Measurements from ENCODE around the gene CAMK2A.

CAMK2A gene

DNA sequence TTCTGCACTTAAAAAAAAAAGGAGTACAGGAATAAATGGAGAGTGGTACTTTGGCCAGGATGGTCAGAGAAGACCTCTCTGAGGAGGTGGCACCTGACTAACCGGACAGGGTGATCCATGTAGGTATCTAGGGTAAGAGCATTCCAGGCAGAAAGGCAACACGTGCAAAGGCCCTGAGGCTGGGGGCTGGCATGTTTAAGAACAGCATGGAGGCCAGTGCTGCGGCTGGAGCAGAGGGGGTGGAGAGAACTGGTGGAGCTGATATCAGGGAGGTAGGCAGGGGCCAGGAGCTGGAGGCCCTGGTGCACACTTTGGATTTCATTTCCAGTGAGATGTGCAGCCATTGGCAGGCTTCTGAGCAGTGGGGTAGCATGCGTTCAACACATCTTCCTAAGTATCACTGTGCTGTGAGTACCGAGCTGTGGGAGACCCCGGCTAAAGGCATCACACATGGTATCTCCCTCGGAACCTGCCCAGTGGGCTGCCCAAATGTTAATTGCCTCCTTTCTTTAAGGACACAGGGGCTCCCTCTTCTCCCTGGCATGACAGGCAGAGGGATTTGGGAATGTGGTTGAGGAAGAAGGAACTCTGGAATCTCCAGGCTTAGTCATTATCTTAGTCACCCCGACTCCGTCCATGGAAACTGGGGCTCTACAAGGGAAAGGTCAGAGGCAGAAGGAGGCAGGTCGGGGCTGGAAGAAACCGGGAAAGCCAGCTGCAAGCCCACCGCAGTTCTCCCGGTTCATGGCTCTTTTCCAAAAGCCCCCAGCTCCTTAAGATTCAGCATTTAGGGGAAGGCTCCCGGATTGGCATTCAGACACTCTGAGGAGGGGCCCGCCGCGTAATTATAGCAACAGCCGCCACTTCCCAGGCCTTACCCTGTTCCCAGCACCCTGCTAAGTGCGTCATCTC is 81.1 kb downstream of the CAMK2A start:
- no peak for DNase-seq

DNA sequence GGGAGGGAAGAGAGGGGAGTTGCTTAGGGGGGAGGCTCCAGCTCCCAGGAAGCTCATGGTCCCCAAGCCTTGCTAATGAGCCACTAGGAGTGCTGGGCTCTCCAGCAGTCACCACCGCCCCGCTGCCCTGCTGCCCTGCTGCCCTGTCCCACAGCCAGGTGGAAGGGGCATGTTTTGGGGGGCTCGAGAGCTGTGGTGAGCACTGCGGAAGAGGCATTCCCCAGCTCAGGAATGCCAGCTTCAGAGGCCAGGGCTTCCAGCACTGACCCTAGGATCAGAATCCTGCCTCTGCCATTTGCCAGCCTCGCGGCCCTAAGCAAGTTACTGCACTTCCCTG is 82.8 kb downstream of the CAMK2A start:
- no peak for DNase-seq

DNA sequence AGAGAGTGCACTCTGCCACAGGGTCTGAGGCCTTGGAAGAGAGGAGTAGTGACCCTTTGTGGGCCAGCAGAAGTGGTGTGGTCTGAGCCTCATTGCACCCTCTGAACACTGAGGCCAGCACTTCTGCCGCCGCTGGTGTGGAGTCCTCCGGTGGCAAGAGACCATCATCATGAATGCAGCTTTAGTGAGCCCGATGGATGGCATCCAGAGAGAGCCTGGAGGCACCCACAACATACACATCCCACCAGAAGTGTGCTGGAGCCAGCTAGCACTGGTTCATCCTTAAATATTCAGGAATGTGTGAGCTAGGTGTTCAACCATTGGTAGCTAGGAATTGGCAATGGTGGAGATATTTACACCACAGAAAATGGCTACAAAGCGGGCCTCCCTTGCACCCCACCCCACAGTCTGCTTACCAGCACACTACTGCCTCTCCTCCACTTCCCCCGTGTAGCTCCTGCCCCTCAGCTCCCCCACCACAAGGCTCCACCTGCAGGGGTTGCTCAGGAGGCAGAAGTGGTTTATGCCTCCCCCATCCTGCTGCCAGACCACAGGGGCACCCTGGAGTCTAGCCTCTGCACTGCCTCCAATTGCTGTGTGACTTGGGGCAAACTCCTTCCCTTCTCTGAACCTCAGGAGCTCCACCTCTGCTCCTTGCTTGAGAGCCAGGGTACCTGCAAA is 83.3 kb downstream of the CAMK2A start:
- no peak for DNase-seq

DNA sequence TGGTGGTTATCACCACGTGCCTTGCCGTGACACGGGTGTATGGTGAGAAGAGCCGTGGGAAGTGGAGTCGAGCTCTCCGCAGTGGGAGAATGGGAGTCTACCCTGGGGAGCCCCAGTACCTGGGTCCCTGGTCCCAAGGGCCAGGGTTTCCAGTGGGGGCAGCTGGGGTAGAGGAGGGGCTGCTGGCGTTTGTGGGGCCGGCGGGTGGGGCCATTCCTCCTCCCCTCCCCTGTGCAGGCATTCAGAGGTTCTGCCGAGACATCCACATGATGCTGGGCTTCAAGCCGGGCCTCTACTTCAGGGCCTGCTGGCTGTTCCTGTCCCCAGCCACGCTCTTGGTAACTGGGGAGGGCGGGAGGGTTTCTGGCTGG is 85.0 kb downstream of the CAMK2A start:
- DNase-seq, result no peak

DNA sequence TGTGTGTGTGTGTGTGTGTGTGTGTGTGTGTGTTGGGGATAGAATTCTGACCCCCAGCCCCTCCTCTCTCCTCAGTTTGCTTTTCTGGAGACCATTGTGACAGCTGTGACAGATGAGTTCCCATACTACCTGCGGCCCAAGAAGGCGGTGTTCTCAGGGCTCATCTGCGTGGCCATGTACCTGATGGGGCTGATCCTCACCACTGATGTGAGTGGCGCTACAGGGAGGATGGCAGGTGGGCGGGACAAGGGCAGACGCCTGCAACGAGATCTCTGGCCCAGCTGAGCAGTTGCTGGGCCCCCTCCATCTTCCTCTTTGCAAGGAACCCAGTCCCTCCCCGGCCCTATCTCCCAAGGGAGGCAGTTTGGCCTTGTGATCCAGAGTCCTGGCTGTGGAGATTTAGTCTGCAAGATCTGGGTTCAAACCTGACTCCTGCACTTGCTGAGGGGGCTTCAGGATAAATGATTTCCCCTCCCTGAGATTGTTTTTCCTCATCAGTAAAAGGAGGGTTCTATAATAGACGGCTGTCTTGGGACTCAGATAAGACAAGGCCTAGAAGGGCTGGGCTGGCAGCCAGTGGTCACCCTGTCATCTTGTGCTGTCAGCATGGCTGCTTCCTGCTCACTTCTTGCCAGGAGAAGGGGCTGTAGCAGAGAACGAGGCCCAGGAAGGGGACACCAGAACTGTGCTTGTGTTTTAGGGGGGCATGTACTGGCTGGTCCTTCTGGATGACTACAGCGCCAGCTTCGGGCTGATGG is 85.6 kb downstream of the CAMK2A start:
- DNase-seq, result no peak

DNA sequence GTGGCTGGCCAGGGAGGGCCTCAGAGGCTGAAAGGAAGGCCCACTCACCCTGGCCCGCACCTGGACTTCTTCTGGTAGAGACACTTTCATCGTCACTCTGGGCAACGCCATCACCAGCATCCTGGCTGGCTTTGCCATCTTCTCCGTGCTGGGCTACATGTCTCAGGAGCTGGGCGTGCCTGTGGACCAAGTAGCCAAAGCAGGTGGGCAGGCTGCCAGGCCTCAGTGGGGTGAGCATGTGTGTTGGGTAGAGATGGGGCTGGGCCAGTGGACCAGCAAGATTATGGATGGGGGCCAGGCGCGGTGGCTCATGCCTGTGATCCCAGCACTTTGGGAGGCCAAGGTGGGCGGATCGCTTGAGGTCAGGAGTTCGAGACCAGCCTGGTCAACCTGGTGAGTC is 87.1 kb downstream of the CAMK2A start:
- DNase-seq, result no peak

DNA sequence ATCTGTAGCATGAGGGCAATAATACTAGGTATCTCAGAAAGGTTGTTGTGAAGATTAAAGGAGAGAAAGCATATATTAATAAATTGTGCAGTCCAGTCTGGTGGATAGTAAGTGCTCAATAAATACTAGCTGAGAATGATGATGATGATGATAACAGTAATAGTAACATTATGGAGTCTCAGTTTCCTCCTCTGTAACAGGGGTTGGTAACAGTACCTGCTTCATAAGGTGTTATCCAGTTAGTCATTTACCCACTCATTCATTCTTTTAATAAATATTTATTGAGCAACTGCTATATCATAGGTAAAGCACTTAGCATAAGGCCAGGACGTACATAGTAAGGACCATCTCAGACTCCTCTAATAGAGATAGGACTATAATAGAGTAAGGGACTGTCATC is 92.1 kb downstream of the CAMK2A start:
- DNase-seq, result no peak

DNA sequence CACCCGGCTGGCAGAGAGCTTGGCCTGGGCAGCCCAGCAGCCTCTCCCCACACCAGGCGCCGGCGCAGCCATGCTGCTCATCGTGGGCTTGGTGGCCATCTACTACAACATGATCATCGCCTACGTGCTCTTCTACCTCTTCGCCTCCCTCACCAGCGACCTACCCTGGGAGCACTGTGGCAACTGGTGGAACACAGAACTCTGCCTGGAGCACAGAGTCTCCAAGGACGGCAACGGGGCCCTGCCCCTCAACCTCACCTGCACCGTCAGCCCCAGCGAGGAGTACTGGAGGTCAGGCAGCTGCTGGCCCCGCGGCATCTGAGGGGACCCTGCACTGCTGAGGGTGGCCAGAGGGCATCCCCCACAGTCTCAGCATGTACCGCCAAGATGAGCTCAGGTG is 92.6 kb downstream of the CAMK2A start:
- DNase-seq, result no peak

DNA sequence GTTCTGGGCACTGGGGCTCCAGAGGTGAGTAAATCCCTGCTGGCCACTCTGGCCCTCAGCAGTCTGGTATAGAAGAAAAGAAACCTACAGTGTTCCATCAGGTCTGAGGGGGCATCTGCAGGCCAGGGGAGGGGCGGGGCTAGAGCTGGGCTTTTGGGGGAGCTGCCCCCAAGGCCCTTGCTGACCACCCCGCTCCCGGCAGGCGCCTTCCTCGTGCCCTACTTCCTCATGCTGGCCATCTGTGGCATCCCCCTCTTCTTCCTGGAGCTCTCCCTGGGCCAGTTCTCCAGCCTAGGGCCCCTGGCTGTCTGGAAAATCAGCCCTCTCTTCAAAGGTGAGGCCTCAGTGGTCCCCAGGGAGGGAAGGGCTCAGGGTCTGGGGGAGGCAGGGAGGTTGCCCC is 93.1 kb downstream of the CAMK2A start:
- DNase-seq, result no peak

DNA sequence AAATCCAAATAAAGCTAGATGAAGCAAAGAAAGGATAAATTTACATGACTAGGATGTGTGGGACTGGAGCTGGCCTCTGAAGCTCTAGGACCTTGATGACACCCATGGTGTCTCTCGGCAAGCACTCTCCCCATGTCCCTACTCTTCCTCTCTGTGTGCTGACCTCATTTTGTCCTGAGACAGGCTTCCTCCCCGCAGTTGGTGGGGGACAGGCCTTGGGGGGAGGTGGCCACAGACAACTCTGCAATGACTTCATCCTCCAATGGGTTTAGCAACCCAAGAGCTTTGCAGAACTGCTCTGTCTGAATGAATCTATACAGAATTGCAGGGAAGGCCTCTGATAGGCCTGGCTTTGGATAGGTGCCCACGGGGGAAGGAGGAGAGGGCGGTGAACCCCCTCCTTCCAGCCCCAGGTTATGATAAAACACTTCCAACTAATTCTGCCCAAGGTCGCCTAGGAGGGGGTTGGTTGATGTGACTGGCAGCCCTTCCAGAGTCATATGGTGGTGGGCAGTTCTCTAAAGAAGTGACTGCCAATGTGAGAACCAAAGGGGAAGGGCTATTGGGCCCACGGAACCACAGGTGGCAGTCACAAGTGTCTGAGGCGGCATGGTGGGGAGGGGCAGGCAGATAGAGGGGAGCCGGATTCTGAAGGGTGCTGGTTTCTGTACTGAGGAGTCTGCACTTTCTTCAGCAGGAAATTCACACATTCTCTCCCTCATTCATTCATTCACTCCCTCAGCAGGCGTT is 93.7 kb downstream of the CAMK2A start:
- no peak for DNase-seq

DNA sequence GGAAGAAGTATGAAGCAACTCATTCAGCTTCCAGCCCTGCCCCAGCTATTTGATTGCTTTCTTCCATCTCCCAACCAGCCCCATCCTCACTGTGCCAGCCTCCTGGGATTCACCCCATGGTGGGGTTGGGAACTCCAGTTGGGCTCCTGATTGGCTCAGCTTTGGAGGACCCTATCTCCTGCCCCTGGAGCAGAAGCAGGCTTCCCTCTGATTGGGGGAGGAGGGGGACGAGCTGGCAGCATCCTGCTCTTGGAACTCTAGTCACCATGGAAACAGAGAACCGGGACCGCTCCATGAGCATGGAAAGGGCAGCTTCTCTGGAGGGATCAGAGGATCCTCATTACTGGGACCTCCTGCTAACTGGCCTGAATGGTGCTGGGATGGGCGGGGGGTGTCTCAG is 97.1 kb downstream of the CAMK2A start:
- no peak for DNase-seq

DNA sequence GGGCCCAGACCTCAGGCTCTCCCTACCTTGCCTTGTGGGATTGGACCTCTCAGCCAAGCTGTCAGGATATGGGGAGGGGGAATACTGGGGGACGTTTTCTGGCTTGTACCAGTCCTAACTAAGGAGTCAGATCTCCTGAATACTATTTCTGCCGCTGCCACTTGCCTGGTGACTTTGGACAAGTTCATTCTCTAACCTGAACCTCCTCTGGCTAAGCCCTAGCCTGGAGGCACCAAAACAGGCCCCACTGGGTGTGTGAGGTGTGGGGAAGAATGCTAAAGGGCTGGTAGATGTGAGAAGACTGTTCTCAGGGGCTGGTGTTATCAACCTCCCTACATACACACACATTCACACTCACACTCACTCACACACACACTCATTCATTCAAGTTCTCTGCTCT is 98.6 kb downstream of the CAMK2A start:
- DNase-seq, result no peak

DNA sequence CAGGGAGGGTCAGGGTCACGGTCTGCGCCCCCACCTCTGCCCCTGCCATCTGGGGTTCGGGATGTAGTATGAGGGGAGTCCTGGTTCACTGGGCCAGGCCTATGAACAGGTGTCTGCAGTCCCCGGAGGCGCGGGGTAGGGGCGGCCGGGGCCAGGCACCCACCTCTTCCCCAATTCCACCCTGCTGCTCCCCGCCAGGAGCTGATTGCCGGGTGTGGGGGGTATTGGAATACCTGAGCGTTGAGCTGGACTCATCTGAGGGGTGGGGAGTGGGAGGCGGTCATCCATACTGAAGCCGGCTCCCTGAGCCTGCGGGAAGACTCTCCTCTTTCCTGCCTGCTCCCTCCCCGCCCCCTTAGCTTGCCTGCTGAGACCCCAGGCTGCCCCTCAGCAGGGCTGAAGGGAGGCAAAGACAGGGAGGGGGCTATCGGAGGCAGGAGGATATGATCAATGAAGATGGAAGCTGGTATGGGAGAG is 99.0 kb downstream of the CAMK2A start:
- DNase-seq, result no peak

DNA sequence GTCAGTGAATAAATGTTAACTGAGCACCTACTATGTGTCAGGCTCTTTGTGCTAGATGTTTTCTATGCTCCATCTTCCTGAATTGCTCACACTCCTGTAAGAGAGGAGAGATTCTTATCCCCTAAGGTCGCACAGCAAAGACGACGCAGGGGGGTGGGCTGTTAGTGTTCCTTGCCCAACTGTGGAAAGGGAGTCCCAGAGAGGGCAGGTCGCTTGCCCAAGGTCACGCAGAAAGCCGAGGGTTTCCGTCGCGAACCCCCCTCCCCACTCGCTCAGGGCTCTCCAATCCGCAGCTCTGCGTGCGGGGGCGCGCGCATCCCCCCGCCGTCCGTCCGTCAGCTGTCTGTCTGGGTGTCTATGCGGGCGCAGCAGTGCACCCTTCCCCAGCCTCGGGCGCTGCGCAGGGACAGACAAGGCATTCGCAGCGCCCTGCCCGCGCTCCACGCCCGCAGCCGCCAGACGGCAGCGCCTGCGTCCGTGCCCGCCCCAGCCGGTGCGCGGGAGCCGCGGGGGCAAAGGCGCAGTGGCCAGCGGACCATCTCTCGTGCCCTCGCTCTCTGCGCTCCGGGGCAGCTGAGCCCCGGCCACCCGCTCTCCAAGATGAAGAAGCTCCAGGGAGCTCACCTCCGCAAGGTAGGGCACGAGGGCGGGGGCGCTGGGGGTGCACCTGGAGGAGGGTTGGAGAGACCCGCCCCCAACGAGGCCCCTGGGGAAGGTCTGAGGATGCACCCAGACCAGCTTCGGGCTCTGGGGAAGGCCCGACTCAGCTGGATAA is 99.7 kb downstream of the CAMK2A start, which contains the start of gene SLC6A7:
Gene SLC6A7, plus strand, starts transcription at position 335 of the 775 bp plus-strand sequence. Its CDS starts 266 bp downstream, at position 601.
- no peak for DNase-seq

DNA sequence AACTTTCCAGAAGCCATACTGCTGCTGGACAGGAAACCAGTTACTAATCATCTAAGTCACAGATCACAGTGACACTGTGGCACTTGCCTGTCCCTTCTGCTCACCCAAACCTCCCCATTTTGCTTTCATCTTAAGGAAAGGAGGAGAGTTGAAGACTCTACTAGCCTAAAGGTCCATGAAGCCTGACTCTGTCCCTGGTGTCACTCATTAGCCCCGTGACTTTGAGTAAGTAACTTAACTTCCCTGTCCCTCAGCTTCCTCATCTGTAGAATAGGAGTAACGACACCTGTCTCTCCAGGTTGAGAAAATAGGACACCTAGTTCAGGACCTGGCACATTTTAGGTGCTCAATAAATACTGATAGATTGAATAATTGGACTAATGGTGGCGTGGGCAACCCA is 100.2 kb downstream of the CAMK2A start:
- DNase-seq, result no peak

DNA sequence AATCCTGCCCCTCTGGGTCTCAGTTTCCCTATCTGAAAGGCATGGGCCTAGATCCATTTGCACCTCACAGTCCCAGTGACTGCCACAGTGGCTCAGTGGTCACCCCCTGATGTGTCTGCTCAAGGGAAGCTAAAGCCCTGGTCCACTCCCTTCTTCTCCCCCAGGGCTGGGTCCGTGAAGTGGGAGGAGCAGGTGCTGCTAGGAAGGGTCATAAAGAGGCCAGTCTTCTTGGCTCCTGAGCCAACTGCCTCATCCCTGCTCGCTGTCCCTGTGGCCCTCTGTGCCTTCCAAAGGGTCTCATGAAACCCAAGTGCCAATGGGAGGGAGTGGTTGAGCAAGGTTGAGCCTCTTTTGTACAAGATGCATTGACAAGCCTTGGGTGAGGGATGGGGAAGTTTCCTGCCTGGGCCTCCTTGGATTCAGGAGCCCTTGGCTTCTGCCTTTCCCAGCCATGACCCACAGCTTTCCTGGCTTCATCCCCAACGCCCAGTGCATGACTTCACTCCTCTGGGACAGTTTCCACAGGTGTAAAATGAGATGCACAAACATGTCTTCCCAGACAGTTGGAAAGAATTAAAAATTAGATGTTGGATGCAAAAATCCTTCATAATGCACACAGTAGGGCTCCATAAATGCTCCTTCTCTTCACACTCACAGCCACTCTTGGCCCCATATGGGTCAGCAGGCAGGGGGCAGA is 101.3 kb downstream of the CAMK2A start:
- no peak for DNase-seq

DNA sequence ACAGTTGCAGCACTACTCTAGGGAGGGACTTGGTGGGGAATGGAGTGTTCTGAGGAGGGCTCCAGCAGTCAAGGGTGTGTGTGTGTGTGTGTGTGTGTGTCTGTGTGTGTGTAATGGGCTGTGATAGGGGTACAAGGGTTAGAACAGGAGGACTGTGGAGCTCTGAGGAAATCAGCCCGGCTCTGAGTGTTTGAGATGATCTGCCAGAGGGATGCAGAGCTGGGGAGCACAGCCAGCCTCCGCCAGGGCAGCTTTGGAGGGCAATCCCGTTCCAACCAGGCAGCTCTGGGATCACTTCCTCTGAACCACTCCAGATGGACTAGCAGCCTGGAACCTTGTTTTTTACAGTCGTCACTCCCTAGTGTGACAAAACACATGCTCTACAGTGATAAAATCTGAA is 102.7 kb downstream of the CAMK2A start:
- no peak for DNase-seq

DNA sequence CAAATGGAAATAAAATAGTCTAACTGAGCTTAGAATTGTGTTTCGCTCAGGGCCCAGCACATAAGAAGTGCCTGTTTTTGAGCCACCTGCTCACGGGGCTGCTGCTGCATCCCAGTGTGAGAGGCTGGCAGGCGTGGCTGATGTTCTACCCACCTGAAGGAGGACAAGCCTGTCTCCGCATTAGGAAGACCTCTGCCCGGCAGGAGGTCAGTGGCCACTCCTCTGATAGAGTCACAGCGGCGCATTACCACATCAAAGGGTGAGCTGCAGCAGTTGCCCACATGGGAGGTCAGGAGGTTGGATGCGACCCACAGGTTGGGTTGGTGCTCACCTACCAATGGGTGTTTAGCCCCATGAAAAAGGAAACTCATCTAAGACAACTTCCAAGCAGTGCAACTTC is 103.4 kb downstream of the CAMK2A start:
- DNase-seq, result no peak

DNA sequence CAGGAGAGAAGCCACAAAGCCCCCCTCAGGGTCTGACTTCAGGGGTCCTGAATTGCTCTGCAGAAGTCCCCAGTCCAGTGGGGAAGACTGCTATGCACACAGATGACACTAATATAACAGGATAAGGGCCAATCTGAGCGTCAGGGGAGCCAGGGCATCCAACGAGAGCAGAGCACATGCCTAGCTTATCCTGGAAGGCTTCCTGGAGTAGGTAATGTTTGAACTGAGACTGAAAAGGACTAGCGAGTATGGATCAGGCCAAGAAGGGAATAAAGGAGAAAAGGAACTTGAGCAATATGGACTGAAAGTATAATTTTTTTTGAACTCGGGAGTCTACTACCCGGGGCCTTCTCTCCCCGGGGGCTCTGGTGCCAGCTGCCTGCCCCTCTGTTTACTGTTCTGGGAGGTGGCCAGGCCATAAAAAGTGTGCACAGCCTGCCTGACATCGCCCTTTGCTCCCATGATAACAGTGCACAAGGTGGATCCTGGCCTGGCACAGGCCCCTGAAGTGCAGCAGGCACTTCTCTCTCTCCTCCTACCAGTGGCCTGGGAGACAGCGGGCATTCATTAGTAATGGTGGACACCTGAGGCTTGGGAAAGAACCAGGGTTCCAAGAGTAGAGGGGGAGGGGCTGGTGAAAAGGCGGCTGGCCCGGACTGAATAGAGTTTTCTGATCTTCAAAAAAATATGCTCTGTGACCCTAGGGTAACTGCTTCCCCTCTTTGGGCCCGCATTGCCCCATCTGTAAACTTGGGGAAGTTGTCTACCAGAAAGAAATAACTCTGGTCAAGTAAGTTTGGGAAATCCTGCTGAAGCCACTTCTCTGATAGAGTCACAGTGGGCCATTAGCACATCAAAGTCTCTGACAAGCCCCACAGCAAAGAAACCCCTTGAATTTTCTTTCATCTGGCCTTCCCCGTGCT is 104.3 kb downstream of the CAMK2A start:
- DNase-seq, result no peak

DNA sequence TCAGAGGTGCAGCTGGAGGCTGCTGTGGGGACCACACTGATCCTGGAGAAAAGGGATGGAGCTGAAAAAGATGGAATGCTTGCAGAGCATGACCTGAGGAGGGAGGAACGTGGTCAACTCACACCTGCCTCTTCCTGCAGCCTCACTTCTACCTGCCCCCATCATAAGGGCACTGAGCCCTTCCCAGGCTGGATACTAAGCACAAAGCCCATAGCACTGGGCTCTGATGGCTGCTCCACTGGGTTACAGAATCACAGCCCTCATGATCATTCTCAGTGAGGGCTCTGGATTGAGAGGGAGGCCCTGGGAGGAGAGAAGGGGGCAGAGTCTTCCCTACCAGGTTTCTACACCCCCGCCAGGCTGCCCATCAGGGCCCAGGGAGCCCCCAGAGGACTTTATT is 105.6 kb downstream of the CAMK2A start:
- no peak for DNase-seq
